Measurements from ENCODE around the gene GSTM3.

DNA sequence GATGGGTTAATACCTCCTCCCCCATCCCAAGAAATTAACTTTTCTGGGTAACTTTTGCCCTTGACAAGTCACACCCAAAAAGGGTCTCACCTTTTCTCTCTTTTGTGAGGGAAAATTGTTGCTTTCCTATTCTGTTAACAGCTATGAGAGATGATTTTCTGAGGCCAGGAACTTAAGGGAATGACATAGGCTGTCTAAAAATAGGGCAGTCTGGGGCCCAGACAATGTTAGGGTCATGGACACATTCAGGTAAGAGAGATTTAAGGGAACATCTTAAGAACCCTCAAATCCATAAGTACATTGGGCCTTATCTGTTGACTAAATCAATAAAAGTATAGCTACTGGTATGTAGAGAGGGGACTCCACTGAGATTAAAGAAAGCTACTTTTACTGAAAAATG lies 8.4 kb upstream of the GSTM3 start:
- TF ChIP-seq, protein P1, sequence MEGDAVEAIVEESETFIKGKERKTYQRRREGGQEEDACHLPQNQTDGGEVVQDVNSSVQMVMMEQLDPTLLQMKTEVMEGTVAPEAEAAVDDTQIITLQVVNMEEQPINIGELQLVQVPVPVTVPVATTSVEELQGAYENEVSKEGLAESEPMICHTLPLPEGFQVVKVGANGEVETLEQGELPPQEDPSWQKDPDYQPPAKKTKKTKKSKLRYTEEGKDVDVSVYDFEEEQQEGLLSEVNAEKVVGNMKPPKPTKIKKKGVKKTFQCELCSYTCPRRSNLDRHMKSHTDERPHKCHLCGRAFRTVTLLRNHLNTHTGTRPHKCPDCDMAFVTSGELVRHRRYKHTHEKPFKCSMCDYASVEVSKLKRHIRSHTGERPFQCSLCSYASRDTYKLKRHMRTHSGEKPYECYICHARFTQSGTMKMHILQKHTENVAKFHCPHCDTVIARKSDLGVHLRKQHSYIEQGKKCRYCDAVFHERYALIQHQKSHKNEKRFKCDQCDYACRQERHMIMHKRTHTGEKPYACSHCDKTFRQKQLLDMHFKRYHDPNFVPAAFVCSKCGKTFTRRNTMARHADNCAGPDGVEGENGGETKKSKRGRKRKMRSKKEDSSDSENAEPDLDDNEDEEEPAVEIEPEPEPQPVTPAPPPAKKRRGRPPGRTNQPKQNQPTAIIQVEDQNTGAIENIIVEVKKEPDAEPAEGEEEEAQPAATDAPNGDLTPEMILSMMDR (optimal IDR thresholded peaks at IDR 0.05 in 1 of 3, IDR thresholded peaks at IDR 0.05 in 1 of 3, conservative IDR thresholded peaks at IDR 0.05 in 1 of 3; ENCODE audit: extremely low read depth in 1 of 3, insufficient read depth in 2 of 3, low read length in 3 of 3): no peak
- TF ChIP-seq EZH2 (IDR thresholded peaks at IDR 0.05; ENCODE audit: low read length): no peak

Measured in keratinocyte (primary cell).